Measurements from ENCODE around the gene TNFSF8. TPM values are rescaled to one million over a fixed set of nuclear protein-coding genes. Genes with fewer than 3 reads are reported as not detected.

TNFSF8 gene
- total and polyA plus RNA-seq, 12 donors = 0.11 to 2.3 (median 0.65) TPM

DNA sequence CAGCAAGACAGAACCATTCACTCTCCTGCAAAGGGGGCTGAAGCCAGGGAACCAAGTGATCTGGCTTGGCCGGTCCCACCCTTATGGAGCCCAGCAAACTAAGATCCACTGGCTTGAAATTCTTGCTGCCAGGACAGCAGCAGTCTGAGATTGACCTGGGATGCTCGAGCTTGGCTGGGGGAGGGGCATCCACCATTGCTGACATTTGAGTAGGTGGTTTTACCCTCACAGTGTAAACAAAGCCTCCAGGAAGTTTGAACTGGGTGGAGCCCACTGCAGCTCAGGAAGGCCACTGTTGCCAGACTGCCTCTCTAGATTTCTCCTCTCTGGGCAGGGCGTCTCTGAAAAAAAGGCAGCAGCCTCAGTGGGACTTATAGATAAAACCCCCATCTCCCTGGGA, 60.5 kb downstream of the TNFSF8 start:
- DNase-seq (no peak), ATAC-seq (no peak)
- Histone ChIP-seq H3K4me1 (no peaks in the 10 kb centered on the region), H3K27ac (no peak overlapping the region), H3K27me3 (no peaks in the 10 kb centered on the region), H3K4me3 (no peak overlapping the region), H3K36me3 (no peaks in the 10 kb centered on the region), H3K9me3 (peaks cover 0 to 15% (median 0%) of the 10 kb centered on the region in 11 donors)
- WGBS, 2 donors = 51 to 52% methylated on average over 3 of the region's 3 CpGs
- intact Hi-C loops (cut with DNase I) = no loop called here
- TF ChIP-seq CTCF (IDR thresholded peaks at IDR 0.05) = no peak

GRCh38 chr9:114869378-114869777, 61.0 kb downstream of the TNFSF8 start:
- H3K9me3 ChIP-seq = peaks cover 0 to 13% (median 0%) of the 10 kb centered on the region in 11 donors
- TF ChIP-seq CTCF (IDR thresholded peaks at IDR 0.05) = no peak
- no peaks in the 10 kb centered on the region for H3K36me3 ChIP-seq
- no peak for ATAC-seq
- H3K27me3 ChIP-seq = no peaks in the 10 kb centered on the region
- intact Hi-C loops (cut with DNase I) = no loop called here
- no peaks in the 10 kb centered on the region for H3K4me1 ChIP-seq
- H3K4me3 ChIP-seq = no peak overlapping the region
- 89 to 93% methylated on average over 5 of the region's 5 CpGs for WGBS, 2 donors
- DNase-seq = no peak
- no peak overlapping the region for H3K27ac ChIP-seq

DNA sequence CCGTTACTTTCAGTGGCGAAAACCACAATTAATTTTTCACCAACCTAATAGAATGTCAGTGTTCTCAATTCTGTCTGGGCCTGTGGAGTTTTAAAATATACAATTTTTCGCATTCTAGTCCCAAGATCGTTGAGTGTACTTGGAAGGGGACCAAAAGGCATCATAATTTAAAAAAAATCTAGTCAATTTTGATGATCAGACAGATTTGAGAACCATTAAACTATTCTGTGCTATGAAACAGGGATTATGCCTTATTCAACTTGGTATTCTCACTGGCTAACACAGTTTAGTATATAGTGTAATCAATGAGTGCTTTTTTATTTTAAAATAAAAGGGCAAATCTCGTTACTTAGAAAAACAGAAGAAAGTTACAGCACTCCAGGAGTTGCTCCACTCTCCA, 63.1 kb downstream of the TNFSF8 start:
- DNase-seq (no peak), ATAC-seq (no peak)
- no peak overlapping the region for H3K4me3 ChIP-seq
- H3K9me3 ChIP-seq = peaks cover 0 to 13% (median 0%) of the 10 kb centered on the region in 11 donors
- H3K27ac ChIP-seq = no peak overlapping the region
- no peak for TF ChIP-seq CTCF (IDR thresholded peaks at IDR 0.05)
- H3K36me3 ChIP-seq = no peaks in the 10 kb centered on the region
- H3K27me3 ChIP-seq = no peaks in the 10 kb centered on the region
- H3K4me1 ChIP-seq = peaks cover 0 to 2% (median 0%) of the 10 kb centered on the region in 9 donors
- 83% methylated on average over 5 of the region's 5 CpGs for WGBS, 2 donors
- intact Hi-C loops (cut with DNase I) = no loop called here

- no peak for TF ChIP-seq CTCF (IDR thresholded peaks at IDR 0.05)
- Histone ChIP-seq H3K4me3 (no peak overlapping the region), H3K27me3 (peaks cover 0 to 4% (median 0%) of the 10 kb centered on the region in 7 donors), H3K36me3 (no peaks in the 10 kb centered on the region), H3K27ac (no peak overlapping the region), H3K9me3 (peaks cover 0 to 9% (median 0%) of the 10 kb centered on the region in 11 donors), H3K4me1 (peaks cover 0 to 9% (median 0%) of the 10 kb centered on the region in 9 donors)
- WGBS, 2 donors = 72 to 75% methylated on average over 1 of the region's 1 CpG
- ATAC-seq (no peak), DNase-seq (no peak)
- intact Hi-C loops (cut with DNase I) = no loop called here
Measured at GRCh38 chr9:114864471-114864870, 65.9 kb downstream of the TNFSF8 start.
